ENCODE measurements around the gene CTDNEP1.
A peak's percentile ranks its signal among the peaks of the same experiment; 100 is the strongest.

The CTDNEP1 gene

DNA sequence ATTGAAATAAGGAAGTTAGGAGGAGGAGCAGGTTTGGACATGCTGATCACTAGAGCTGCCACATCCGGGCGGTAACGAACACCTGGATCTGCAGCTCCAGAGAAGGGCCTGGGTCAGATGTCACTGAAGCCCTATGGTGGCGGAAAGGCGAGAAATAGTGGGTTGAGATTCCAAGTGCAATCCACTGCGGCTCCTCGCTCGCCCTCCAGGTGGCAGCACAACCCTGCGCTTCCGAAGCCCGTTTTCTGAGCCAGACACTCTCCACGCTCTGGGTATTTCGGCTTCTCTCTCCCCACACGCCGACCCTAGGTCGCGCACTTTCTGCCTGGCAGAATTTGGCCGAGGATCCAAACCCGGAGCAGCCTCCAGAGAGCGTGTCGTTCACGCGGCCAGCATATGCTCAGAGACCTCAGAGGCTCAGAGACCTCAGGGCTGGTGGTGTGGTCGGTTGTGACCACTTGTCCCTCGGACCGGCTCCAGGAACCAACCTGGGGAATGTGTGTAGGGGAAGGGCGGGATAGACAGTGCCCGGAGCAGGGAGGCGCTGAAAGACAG lies 29.1 kb upstream of the CTDNEP1 start:
- DNase-seq (ENCODE audit: low read depth): peak; percentile 75

DNA sequence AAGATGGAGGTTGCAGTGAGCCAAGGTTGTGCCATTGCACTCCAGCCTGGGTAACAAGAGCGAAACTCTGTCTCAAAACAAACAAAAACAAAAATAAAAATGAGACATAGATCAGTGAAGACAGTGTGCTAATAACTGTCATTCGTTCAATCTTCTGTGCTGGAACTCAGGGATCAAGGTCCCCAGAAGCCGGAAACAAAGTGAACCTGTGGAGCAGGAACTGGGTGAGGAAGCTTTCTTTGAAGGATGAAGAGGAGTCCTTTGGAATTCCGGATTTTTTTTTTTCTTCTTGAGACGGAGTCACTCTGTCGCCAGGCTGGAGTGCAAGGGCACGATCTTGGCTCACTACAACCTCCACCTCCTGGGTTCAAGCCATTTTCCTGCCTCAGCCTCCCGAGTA lies 27.9 kb upstream of the CTDNEP1 start:
- no peak for DNase-seq (ENCODE audit: low read depth)

DNA sequence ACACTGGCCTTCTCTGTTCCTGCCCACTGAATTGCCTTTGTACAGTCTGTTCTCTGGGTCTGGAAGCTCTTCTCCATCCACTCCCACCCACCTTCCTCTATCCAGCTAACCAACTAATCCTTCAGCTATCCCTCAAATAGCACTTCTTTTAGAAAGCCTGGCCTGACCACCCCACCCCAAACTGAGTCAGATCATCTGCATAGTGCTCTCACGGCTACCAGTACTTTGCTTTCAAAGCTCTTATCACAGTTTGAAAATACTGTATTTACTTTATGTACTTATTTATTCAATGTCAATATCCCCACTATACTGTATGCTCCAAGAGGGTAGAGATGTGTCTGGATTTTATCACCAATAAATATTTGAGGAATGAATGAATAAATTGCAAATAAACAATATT lies 15.2 kb upstream of the CTDNEP1 start:
- DNase-seq (ENCODE audit: low read depth): no peak

DNA sequence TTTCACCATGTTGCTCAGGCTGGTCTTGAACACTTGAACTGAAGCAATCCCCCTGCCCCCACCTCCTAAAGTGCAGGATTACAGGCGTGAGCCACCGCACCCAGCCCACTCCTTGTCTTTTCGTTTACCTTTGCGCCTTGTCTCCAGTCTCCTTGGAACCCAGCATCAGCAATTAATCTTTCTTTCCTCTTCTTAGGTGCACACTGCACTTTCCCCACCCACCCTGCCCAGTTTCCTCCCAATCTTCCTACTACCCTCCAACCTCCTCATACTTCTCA lies 12.2 kb upstream of the CTDNEP1 start:
- no peak for DNase-seq (ENCODE audit: low read depth)

DNA sequence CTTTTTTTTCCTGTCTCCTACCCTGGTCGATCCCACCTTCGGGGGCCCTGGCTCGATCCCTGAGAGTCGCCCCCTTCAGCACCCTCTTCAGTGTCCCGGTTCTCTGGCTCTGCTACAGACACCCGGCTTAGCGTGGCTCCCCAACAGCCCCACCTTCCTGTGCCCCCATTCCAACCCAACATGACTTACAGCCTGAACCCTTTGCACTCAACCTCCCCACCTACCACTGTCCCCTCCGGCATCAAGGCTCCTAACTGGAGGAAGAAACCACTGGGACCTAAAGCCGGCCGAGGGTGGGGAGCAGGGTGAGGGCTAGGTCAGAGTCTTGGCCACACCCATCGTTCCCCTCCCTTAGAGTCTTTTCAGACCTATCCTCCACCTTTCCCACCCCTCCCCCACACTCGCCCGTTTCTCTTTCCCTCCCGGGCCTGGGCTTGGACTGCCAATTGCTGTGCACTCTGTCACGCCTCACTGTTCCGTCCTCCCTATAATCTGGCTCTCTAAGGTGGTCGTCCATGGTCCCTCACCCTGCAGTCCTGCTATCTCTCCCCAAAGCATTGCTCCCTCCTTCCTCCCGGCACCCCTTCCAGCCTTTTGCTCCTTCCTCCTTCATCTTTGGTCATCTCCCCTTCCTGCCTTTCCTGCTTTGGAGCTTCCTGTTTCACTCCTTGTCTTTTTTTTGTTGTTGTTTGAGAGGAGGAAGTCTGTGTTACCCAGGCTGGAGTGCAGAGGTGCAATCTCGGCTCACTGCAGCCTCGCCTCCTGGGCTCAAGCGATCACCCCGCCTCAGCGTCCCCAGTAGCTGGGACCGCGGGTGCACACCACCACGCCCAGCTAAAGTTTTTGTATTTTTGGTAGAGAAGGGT lies 11.6 kb upstream of the CTDNEP1 start:
- DNase-seq (ENCODE audit: low read depth): no peak

DNA sequence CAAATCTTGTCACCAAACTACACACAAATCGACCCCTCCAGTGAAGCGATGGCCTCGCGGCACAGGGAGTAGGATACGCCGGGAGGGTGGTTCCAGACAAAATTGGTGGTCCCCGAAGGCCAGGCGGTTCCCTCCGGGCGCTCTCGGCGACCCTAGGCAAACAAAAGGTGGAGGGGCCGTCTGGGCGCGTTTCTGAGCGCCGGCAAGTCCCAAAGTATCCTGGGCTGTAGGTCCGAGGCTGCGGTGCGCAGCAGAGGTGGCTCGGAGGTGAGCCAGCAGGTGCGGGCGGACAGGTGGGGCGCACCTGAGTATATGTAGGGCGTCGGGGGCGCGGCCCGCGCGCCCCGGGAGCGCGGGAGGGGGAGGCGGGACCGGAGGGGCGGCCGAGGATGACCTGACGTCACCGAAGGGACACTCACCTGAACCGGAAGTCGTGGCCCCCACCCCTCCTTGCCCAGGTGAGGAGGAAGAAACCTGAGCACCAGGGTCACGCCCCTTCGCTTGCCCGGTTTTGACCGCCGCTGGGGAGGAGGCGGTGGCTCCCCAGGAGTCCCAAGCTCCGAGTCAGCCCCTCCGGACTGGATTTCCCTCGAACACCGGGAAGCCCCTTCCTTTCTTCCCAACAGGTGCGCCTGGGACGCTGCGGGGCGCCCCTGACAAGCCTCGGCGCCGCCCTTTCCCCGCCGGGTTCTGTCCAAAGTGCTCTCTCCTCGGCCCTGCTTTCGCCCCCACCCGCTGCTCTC lies 10.8 kb upstream of the CTDNEP1 start, which contains the start of gene CLDN7:
TSS of gene CLDN7 (minus strand) at position 287 of the 743 bp plus-strand sequence. CDS start 435 bp downstream, outside the sequence.
- no peak for DNase-seq (ENCODE audit: low read depth)

DNA sequence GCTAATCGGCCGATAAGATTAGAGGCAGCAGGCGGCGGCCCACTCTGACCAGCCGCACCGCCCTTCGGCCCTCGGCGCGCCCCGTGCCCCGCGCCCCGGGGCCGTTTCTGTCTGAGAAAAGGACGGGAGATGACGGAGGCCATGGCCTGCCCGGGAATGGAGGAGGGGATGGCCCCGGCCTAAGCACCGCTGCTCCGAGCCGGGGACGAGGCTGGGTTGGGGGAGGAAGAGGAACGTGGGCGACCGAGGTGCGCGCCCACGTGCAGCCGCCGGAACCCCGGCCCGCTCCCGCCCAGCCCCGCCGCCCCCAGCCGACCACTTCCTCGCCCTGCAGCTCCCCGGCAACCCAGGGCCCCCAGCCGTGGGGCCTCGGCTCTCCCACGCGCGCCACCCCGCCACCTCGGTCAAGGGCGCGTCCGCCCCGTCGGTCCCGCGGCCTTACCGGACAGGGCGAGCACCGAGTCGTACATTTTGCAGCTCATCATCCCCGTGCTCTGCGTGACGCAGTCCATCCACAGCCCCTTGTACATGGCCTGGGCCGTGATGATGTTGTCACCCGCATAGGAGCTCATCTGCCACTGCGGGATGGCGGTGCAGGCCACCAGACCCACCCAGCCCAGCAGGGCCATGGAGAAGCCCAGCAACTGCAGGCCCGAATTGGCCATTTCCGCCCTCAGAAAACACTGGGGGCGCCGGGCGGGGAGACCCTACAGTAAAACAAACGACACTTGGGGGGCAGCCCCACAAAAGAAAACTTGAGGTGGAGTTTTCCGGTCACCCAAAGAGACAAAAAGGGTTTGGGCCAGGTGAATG lies 10.1 kb upstream of the CTDNEP1 start:
- DNase-seq (ENCODE audit: low read depth): no peak

DNA sequence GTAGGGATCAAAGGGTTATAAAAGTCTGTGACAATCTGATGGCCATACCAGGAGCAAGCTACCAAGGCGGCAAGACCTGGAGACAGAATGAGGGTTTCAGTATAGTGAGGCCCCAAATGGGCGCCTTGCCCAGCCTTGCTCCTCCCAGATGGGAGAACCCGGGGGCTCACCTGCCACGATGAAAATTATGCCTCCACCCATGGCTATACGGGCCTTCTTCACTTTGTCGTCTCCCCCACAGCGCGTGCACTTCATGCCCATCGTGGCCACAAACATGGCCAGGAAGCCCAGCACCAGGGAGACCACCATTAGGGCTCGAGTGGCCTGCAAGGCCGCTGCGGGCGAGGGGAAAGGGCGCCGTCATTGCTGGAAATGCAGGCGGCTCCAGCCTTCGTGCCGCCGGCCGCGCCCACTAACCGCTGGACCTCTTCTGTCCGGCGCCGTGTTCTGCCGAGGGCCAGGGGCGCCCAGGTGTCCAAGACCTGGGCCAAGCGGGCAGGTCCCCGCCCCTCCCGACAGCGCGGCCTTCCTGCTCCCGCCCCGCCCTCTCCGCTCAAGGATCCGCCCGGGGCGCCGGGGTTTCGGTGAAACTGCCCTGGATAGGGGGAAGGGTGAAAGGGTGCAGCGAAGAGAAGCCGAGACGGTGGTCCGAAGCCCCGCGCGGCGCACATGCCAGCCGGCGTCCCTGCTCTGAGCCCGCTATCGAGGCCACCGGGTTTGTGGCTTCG lies 9.3 kb upstream of the CTDNEP1 start:
- no peak for DNase-seq (ENCODE audit: low read depth)

DNA sequence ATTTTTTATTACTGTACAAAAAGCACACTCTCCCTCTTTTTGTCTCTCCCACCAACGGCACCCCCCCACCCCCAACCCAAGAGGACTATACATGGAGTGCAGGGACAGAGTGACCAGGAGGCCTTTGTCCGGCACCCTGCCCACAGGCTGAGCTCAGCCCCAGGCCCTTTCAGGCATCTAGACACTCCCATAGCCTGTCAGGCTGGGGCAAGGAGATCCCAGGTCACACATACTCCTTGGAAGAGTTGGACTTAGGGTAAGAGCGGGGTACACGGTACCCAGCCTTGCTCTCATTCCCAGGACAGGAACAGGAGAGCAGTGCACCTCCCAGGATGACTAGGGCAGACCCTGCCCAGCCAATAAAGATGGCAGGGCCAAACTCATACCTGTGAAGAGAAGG lies 8.6 kb upstream of the CTDNEP1 start:
- no peak for DNase-seq (ENCODE audit: low read depth)

DNA sequence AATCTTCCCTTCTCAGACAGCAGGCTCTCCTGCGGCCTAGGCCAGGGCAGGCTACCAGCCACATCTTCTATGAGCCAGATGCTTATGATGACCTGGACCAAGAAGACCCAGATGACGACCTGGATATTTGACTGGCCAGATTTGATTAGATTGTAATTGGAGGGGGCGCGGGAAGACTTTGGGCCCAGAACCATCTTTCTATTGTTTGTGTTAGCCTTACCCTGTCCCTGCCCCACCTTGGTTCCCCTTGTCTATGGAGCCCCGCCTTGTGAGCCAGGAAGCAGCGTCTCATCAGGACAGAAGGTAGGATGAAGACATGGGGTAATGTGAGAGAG lies 8.0 kb upstream of the CTDNEP1 start:
- no peak for DNase-seq (ENCODE audit: low read depth)

DNA sequence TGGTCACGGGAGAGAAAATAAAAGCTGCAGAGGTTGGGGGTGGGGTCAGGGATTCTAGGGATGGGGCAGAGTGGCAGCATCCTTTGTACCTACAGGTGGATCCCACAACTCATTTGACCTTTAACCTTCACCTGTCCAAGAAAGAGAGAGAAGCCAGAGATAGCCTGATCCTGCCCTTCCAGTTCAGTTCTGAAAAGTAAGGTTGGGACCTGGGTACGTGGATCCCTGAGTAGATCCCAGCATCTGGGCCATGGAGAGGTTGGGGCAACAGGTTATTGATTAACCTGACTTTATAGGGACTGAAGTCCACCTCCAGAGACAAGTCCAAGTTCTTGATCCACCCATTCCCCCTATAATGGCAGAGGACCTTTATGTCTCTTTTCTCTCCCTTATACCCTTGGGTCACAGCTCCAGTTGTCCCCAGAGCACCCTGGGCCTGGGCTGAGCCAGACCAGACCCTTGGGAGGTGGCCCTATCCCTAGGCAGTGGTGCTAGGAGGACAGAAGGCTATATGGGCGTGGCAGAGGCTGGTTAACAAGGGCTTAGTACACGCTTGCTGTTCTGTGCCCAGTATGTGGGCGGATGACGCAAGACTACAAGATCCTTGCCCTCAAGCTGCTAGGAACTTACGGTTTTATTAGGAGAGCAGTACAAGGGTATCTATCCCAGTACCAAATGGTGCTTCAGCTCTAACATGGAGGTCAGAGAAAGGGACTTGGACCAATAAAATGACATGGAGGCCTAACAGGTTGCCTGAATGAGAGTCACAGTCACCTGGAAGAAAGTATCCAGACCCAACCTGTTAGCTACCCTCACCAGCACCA lies 7.4 kb upstream of the CTDNEP1 start:
- no peak for DNase-seq (ENCODE audit: low read depth)

DNA sequence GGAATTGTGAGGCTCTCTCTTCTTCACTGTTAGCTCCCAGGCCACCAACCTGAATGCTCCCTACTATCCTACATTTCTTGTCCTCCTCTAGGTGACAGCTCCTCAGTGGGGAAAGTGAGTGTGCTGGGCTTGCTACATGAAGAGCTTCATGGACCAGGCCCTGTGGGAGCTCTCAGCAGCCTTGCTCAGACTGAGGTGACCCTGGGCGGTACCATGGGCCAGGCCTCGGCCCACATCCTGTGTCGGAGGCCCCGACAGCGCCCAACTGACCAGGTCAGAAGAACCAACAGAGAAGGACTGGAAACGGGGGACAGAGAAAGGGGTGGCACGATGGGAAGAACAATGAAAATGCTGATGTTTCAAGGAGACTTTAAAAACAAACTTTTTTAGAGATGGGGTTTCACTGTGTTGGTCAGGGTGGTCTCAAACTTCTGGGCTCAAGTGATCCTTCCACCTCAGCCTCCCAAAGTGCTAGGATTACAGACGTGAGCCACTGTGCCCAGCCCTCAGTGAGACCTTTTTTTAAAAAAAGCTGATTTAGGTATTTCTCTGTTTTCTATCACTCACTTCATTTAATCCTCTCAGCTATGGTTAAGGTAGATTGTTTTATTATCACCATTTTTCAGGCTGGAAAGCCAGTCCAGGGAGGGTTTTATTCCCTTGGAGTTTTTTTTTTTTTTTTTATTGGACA lies 5.4 kb upstream of the CTDNEP1 start:
- DNase-seq (ENCODE audit: low read depth): no peak

DNA sequence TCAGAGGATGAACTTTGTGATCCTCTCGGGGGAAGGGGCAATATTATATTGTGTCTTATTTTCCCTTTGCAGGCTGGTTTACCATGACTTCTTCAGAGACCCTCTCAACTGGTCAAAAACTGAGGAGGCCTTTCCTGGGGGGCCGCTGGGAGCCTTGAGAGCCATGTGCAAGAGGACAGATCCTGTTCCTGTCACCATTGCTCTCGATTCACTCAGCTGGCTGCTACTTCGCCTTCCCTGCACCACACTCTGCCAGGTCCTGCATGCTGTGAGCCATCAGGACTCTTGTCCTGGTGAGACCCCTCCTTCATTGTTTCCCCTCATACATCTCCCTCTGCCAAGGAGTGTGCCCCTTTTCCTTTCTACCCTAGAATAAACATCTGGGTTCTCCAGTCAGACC lies 3.0 kb upstream of the CTDNEP1 start:
- DNase-seq (ENCODE audit: low read depth): no peak

DNA sequence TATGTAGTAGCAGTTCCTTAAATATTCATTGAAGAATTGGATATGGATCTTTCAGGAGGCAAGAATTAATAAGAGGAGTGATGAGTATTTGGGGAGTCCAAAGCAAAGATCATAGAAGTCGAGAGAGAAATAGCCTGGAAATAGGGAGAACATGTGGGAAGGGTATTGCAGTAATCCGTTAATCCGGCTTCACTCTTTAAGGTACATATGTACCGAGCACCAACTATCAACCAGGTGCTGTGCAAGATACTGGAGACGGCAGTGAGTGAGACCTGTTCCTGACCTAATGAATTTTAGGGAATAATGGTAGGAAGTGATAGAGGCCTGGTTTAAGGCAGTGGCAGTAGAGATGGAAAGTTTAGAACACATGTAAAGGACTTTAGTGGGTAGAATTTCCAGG lies 1.5 kb upstream of the CTDNEP1 start:
- no peak for DNase-seq (ENCODE audit: low read depth)

DNA sequence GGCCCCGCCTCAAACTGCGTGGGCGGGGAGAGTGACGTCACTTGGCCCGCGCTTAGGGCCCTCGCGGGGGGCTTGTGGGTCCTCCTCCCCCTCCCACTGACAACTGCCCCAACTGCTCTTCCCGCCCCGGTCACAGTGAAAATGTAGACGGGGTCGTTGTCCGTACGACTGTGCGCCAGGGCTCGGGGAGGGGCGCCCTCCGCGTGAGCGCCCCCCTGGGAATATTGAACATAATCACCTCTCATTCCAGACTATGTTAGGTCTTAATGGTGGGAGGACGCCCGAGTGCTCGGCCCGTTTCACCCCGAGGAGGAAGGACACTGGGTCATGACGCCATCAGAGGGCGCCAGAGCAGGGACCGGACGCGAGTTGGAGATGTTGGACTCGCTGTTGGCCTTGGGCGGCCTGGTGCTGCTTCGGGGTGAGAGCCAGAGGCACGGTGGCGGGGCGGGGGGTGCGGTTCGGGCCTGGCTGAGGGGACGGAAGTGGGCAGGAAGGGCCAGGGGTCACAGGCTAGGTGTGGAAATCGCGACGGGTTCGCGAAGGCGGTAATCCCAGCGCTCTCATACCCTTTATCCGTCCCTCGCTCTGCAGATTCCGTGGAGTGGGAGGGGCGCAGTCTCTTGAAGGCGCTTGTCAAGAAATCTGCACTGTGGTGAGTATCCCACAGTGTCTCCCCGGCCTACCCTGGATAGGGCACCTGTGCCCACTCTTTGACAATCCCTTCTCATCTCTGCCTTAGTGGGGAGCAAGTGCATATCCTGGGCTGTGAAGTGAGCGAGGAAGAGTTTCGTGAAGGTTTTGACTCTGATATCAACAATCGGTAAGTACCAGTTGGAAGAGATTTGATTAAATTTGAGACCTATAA lies 876 bp upstream of the CTDNEP1 start, which contains the start of gene ELP5:
TSS of gene ELP5 (plus strand) at position 40 of the 868 bp plus-strand sequence. CDS start at position 376, 336 bp downstream.
- peak; percentile 73 for DNase-seq (ENCODE audit: low read depth)

DNA sequence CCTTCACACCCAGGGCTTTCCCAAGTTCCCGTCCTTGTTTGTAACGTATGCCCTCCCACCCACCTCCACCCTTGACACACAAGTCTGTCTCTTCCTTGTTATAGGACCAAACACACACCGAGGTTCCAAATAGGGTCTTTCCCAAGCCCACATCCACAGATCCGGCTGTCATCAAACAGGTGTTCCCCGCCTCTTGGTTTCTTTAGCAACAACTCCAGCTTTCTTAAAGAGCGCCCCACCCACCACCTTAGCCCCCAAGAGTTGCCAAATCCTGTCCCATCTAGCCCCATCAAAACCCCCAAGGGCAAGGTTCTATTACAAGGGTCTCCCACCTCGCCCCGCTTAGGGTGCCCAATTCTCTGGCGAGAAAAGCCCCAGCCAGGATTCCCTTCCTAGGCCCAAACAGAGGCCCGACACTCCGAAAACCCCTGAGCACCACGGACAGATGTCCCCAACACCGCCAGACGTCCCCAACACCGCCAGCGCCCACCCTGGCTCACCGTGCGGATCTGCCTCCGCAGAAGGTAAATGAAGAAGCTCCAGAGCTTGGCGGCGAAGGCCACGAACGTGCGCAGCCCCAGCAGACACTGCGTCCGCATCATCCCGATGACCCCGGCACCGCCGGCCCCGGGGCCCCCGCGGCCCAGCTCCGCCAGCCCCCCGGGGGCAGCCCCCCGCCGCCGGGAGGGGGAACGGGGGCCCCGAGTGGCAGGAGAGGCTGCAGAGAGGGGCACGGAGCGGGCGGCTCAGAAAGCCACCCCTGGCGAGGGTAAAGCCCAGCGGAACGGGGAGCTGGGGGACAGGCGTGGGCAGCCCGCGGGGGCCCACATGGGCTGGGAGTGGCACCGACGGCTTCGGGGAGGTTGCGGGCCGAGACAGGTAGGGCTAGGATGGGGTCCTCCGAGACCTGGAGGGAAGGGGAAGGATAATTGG lies 573 bp downstream of the CTDNEP1 start:
- no peak for DNase-seq (ENCODE audit: low read depth)

DNA sequence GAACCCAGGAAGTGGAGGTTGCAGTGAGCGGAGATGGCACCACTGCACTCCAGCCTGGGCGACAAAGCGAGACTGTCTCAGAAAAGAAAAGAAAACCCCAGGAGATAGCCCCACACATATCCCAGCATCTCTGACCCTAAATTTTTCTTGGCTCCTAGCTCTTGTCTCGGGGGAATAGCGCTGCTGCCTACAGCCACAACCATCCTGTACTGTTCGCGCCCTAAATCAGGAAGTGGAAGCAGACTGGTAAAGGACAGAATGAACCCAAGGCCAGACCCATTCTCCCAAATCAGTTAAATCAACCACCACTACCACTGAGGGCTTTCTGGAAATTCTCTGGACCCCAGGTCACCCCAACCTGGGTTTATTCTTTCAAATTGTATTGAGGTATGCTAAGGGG lies 1.7 kb downstream of the CTDNEP1 start:
- DNase-seq (ENCODE audit: low read depth): no peak

DNA sequence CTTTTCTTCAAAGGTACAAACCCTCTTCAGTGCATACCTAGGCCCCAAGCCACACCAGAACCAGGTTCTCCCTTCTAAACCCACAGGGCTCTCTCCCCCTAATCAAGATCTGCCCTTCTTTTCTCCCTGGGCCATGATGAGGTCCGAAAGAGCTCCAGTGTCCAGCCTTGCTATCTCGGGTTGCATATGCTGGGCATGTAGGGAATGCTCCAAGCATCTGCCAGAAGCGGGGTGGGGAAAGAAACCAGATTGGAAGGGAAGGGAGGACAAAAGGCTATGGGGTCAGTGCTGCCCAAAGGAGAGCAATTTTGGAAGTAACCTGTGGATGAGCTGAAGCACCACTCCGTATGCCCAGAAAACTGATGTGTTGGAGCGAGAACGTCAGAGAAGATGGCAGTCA lies 2.3 kb downstream of the CTDNEP1 start:
- DNase-seq (ENCODE audit: low read depth): no peak

Measured in stimulated activated CD8-positive, alpha-beta memory T cell treated with anti-CD3 and anti-CD28 coated beads, Interleukin-15, amount 100 ng/mL, for 1 hour (primary cell).